Right lobe of liver (tissue), 6 donors: ENCODE results near the gene MNAT1. TPM values are rescaled to one million over a fixed set of nuclear protein-coding genes. Genes with fewer than 3 reads are reported as not detected.

ENCODE experiments used
- ATAC-seq, 4 donors: fragments of 200-7000 bp; cut with Tn5 transposase; one replicate each; pipeline ENCODE4 v1.9.1; 2020; ENCODE audit warnings: mild to moderate bottlenecking in 4 of 4, moderate library complexity in 4 of 4
- DNase-seq, 3 donors: peaks; one replicate each; pipeline ENCODE4 v3.0.0-alpha.2; 2020
- H3K27ac ChIP-seq, 3 donors: fragments of 200-600 bp; one replicate each; pipeline ENCODE4 v1.8.0; 2022
- H3K27me3 ChIP-seq, 2 donors: fragments of 200-600 bp; one replicate each; pipeline ENCODE4 v1.8.0; 2022
- H3K36me3 ChIP-seq, 4 donors: fragments of 200-600 bp; sonication (generic) in 1 of 4; one replicate each; pipeline versions ENCODE4 v1.5.1 to v1.8.0; 2017 to 2022; ENCODE audit warnings: control low read depth in 1 of 4
- H3K4me1 ChIP-seq, 4 donors: fragments of 200-600 bp; sonication (generic) in 1 of 4; one replicate each; pipeline versions ENCODE4 v1.5.1 to v1.8.0; 2017 to 2022; ENCODE audit warnings: control low read depth in 1 of 4
- H3K4me3 ChIP-seq, 3 donors: fragments of 200-600 bp; one replicate each; pipeline ENCODE4 v1.8.0; 2022
- H3K9me3 ChIP-seq, 4 donors: fragments of 200-600 bp; sonication (generic) in 1 of 4; one replicate each; pipeline versions ENCODE4 v1.5.1 to v1.8.0; 2017 to 2022; ENCODE audit warnings: control low read depth in 1 of 4
- CTCF ChIP-seq, 4 donors: fragments of 200-600 bp in 3 of 4; fragments of 450-650 bp in 1 of 4; IDR thresholded peaks; one replicate each; pipeline versions ENCODE4 v1.5.1 to v1.8.0; 2016 to 2022; ENCODE audit warnings: antibody characterized with exemption in 4 of 4, mild to moderate bottlenecking in 2 of 4
- POLR2A ChIP-seq: fragments of 450-650 bp; IDR thresholded peaks from one replicate; pipeline ENCODE4 v1.6.1; 2017; ENCODE audit warnings: antibody characterized with exemption, mild to moderate bottlenecking
- WGBS: methylation state at CpG from one replicate; pipeline ENCODE4 v1.1.6; 2018; ENCODE audit warnings: low coverage, low lambda C conversion rate; ENCODE audit not compliant: insufficient coverage; ENCODE audit errors: missing lambda C conversion rate; 5-methylcytosine and 5-hydroxymethylcytosine counted together
- intact Hi-C, 2 donors: fragments of 100-400 bp; cut with DNase I; formaldehyde crosslinking; loops; one replicate each; pipeline versions ENCODE4 v1.11.2 to v1.14.1; 2022
- total RNA-seq, 6 experiments: library from RNA; depleted of rRNA in 2 of 6; stranded (reverse); fragments of >200 nt in 2 of 6; fragmentation: NEBNext Ultra II Directional in 3 of 6; extraction: Animal tissue kit (Norgen Biotek cat#: 25700) in 3 of 6; gene quantifications; one replicate each; pipeline versions ENCODE4 v1.1.0 to v1.2.4, GENCODE V29; 2016 to 2023
- donor health status: DM: no; HTN: yes; CAD: no.
- donor health status: DM: no; HTN: no; CAD: no.
- donor health status: DM: no; HTN: no; CAD: no.
- donor health status: DM: no; HTN: yes; CAD: no.
- donor health status: DM: no; HTN: yes; CAD: no.

Gene MNAT1
- total RNA-seq, 6 experiments from 2014 or later, result 10.5 to 15.2 (median 12.3) TPM

- H3K36me3 ChIP-seq, result no peaks in the 10 kb centered on the region
- ATAC-seq (no peak), DNase-seq (no peak)
- H3K4me3 ChIP-seq, result no peak overlapping the region
- H3K27ac ChIP-seq, result no peak overlapping the region
- no peaks in the 10 kb centered on the region for H3K9me3 ChIP-seq
- H3K27me3 ChIP-seq, result no peaks in the 10 kb centered on the region
- TF ChIP-seq POLR2A (no peak), CTCF (IDR thresholded peaks at IDR 0.05) (no peak)
- intact Hi-C loops, result no loop called here
- no peaks in the 10 kb centered on the region for H3K4me1 ChIP-seq
These were observed 10.0 kb downstream of the MNAT1 start for GRCh38 chr14:60744566-60744965.

- H3K4me3 ChIP-seq, result no peak overlapping the region
- no peak for TF ChIP-seq POLR2A
- TF ChIP-seq CTCF (IDR thresholded peaks at IDR 0.05), result no peak
- H3K4me1 ChIP-seq, result no peaks in the 10 kb centered on the region
- WGBS, result 52% methylated on average over 6 of the region's 7 CpGs
- no peaks in the 10 kb centered on the region for H3K36me3 ChIP-seq
- H3K9me3 ChIP-seq, result no peaks in the 10 kb centered on the region
- H3K27me3 ChIP-seq, result no peaks in the 10 kb centered on the region
- DNase-seq, result no peak
- intact Hi-C loops, result no loop called here
- H3K27ac ChIP-seq, result no peak overlapping the region
- ATAC-seq, result peak in 3 of 4 donors; percentile 27 to 50 (median 43)
These were observed 18.9 kb downstream of the MNAT1 start for GRCh38 chr14:60753264-60754119.

GRCh38 chr14:60756847-60757246, 22.3 kb downstream of the MNAT1 start:
- DNase-seq, result no peak
- TF ChIP-seq POLR2A (no peak), CTCF (IDR thresholded peaks at IDR 0.05) (no peak)
- Histone ChIP-seq H3K4me1 (no peaks in the 10 kb centered on the region), H3K36me3 (no peaks in the 10 kb centered on the region), H3K27me3 (no peaks in the 10 kb centered on the region), H3K27ac (no peak overlapping the region), H3K9me3 (no peaks in the 10 kb centered on the region), H3K4me3 (no peak overlapping the region)
- 45% methylated on average over 1 of the region's 1 CpG for WGBS
- no peak for ATAC-seq
- intact Hi-C loops, result no loop called here

- 78% methylated on average over 1 of the region's 1 CpG for WGBS
- no peak overlapping the region for H3K4me3 ChIP-seq
- intact Hi-C loops, result no loop called here
- H3K27me3 ChIP-seq, result no peaks in the 10 kb centered on the region
- no peaks in the 10 kb centered on the region for H3K36me3 ChIP-seq
- DNase-seq (no peak), ATAC-seq (no peak)
- TF ChIP-seq CTCF (IDR thresholded peaks at IDR 0.05), result no peak
- no peak for TF ChIP-seq POLR2A
- H3K9me3 ChIP-seq, result no peaks in the 10 kb centered on the region
- H3K4me1 ChIP-seq, result no peaks in the 10 kb centered on the region
- no peak overlapping the region for H3K27ac ChIP-seq
These were observed 23.0 kb downstream of the MNAT1 start for GRCh38 chr14:60757567-60758002.
